COLO829 (cell line): Measurements from ENCODE around the gene ZNF410.

Experiments
- DNase-seq: peaks from one replicate; pipeline ENCODE4 v3.0.0; 2012; ENCODE audit warnings: low spot score

The ZNF410 gene

DNA sequence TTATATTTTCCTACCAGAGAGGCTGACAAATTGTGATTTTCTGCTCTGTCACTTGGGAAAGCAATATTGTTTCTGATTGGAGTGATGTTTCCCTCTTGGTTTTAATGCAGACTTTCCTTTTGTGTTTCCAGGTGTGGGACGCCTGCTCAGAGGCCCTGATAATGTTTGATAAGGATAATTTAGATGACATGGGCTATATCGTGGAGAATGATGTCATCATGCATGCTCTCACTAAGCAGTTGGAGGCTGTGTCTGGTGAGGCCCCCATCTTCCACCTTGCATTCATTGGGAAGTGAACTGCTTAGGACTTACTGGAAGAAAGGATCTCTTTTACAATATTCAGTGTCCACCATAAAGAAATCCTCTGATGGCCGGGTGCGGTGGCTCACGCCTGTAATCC, 69.0 kb downstream of the ZNF410 start:
- DNase-seq, result no peak

DNA sequence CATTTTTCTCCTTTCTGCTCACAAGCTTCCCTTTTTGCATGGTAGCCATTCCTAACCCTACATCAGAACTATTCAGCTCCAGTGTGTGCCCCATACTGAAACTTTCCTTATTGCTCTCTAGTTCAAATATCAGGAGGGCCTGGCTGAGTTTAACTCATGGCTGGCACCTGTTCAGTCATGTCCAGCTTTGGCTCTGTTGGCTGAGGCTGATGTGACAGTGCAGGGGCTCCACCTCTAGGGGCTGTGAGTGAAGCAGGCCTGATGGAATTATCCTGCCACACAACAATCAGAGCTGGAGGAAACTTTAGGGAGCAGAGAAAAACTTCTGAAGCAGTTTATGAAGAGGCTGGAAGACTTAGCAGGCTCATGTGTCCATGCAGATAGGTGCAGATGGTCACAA, 71.9 kb downstream of the ZNF410 start:
- DNase-seq, result no peak

DNA sequence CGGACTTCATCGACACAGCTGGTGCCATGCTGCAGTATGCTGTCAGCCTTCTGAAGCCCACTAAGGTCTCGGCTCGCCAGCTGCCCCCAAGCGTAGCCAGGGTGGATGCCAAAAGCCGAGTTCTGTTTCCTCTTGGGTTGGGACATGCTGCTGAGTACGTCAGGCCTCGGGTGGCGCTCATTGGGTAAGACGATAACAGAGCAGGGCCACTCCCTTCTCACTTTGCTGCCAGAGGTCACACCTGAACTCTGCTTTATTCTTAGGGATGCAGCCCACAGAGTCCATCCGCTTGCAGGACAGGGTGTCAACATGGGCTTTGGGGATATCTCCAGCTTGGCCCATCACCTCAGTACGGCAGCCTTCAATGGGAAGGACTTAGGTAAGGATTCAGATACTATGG, 74.5 kb downstream of the ZNF410 start:
- no peak for DNase-seq

DNA sequence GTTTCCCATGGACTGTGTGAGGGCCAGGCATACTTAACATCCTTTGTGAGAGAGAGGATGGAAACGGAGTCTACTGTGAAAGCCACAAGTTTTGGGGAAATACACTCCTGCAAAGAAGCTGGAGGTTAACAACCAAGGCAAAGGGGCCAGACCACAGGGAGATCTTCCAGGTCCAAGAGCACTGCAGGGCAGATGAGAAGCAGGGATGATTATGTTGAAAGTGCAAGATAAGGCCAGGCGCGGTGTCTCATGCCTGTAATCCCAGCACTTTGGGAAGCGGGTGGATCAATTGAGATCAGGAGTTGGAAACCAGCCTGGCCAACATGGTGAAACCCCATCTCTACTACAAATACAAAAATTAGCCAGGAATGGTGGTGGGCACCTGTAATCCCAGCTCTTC, 78.6 kb downstream of the ZNF410 start:
- no peak for DNase-seq

DNA sequence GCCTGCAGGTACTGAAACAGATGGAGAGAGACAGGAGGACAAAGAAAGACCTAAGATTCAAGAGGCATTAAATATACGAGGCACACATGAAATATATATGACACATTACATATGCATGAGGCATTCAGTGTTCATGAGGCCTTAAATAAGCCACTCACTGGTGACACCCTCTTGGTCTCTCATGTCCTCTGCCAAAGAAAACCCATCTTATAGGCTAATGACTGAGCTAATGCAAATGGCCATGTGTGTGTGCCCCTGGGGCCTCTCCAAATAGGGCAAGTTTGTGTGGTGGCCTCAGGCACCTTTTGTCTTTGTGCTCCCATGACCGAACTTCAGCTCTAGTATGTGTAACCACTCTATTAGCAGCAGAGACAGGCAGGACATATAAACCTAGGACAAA, 82.2 kb downstream of the ZNF410 start:
- DNase-seq, result no peak

DNA sequence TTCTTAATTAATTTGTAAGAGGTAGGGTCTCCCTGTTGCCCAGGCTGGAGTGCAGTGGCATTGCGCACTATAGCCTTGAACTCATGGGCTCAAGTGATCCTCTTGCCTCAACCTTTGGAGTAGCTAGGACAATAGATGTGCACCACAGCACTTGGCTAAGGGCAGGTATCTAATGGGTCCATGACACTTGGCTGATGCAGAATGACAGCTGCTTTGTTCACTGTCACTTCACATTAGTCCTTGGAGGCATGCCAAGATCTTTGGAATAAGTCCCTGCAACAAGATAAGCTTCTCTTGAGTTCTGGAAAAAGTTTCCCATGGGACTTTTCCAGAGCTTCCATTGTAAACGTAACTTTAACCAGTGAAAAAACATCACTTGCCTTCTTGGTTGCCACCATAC, 86.8 kb downstream of the ZNF410 start:
- DNase-seq, result no peak

DNA sequence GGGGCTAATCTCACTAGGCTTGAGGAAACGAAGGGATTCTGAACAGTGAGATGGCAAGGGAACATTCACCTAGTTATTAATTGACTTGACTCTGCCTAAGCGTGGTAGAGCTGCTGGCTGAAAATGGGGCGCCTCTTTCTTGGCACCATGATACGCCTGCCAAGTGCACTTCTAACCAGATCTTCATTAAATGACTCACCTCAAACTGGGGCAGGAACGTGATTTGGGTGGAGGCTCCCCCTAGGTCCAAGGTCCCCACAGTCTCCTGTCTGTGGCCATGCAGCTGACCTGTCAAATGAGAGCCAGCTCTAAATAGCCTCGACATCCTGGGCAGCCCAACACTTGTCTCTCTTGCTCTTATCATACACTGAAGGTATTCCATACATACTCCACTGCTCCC, 89.5 kb downstream of the ZNF410 start:
- DNase-seq, result no peak

DNA sequence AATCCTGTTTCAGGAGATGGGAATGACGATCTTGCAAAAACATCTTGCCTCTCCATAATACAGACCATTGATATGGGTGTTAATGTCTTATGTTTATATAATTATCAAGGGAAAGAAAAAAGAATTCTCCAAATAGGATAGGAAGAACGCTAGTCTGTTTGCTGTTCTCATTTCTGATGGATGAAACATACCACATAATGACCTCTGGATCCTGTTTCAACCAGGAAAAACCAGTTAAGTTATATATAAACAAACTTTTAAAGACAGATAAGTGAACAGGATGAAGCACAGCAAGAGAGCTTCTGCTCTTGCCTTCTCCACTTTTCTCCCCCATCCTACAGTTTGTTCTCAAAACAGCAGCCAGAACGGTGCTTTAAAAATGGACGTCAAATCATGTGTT, 91.2 kb downstream of the ZNF410 start:
- DNase-seq, result no peak
